GM04504 (cell line): ENCODE data around the gene OPA3.
A peak's percentile ranks its signal among the peaks of the same experiment; 100 is the strongest.

Experiments
- DNase-seq: peaks from one replicate; pipeline ENCODE4 v3.0.0-alpha.2; 2012; ENCODE audit warnings: low read depth

The OPA3 gene

DNA sequence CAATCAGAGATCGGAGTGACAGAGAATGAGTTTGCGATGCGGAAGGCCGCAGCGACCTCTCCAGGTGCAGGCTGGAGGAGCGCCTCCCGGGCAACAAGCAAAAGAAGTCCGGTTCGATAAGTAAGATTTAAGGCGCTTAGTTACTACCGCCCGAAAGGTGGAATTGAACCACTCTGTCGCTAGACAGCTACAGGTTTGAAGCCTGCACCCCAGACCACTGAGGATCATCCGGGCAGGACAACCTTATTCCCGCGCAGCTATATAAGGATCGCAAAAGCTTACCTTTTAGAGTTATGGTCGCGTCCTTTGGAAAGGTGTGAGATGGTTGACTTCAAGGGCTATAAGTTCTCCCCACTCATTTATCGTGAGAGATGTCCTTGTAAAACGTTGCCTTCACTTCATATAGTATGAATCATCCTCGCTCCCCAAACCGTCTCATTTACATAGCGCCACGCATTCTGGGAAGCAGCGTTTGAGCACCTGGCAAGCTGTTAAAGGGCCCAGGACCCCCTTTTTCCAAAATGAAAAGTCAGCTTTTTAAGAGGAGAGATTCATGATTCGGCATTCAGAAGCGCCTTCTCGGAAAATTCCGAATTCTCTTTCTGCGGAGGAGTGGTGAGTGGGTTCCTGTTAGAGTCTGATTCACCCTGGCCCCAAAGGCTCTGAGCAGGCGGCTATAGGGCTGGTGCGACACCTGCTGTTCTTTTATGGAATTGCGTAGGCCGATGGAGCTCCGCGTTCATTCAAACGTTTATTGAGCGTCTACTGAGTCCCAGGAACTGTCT is 106.0 kb downstream of the OPA3 start:
- DNase-seq: peak; percentile 83

DNA sequence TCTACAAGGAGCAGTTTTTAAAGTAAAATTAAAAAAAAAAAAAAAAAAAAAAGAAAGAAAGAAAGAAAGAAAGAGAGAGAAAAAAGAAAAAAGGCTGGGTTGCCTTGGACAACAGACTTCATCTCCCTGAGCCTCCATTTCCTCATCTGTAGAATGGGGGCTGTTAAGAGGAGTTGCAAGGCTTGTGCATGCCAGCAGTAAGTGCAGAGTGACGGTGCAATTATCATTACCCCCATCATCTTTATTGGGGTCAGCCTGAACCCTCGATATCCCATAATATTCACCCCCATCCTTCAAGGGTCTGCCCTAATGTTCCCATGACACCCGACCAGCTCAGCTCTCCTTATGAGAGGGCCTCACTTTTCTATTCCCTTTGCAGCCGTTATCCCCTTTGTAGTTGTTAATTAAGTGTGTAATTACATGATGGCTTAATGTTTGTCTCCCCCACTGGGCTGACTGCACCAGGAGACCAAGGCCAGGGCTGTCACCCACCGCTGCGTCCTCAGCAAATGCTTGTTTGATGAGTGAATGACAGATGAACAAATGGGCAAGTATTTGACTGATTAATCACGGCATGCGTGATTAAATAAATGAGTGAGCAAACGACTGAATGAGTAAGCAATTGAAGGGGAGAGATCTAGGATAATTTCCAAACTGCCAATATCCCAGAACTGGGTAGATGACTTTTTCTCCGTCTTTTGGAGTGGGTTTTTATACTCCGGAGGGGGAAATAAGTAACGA is 106.7 kb downstream of the OPA3 start:
- DNase-seq: no peak
